ENCODE data around the gene ZCCHC18.

Gene ZCCHC18

GRCh38 chrX:104134583-104135261 is 22.4 kb downstream of the ZCCHC18 start:
- DNase-seq (ENCODE audit: low spot score) = no peak

GRCh38 chrX:104135677-104136076 is 23.4 kb downstream of the ZCCHC18 start:
- DNase-seq (ENCODE audit: low spot score) = no peak

GRCh38 chrX:104136241-104137019 is 24.1 kb downstream of the ZCCHC18 start:
- DNase-seq (ENCODE audit: low spot score) = peak; percentile 77

GRCh38 chrX:104137496-104137895 is 25.2 kb downstream of the ZCCHC18 start:
- no peak for DNase-seq (ENCODE audit: low spot score)

- DNase-seq (ENCODE audit: low spot score) = no peak
These were observed 28.9 kb downstream of the ZCCHC18 start for GRCh38 chrX:104141087-104141760.

GRCh38 chrX:104151037-104151436 is 38.7 kb downstream of the ZCCHC18 start:
- DNase-seq (ENCODE audit: low spot score) = no peak

- peak; percentile 81 for DNase-seq (ENCODE audit: low spot score)
These were observed 44.6 kb downstream of the ZCCHC18 start, which contains the start of gene SLC25A53 for GRCh38 chrX:104156630-104157529. Gene SLC25A53, minus strand, starts transcription at chrX:104157009. Its CDS starts 51,752 bp downstream, at chrX:104105257.

Data from putamen (tissue), 1 donor.